PC-3 (cell line): Measurements from ENCODE around the gene AJUBA. TPM values are rescaled to one million over a fixed set of nuclear protein-coding genes. Genes with fewer than 3 reads are reported as not detected.

ENCODE experiments used
- ATAC-seq: fragments of 200-7000 bp; cut with Tn5 transposase; 2 replicates; pipeline ENCODE4 v1.9.1; 2020; ENCODE audit warnings: mild to moderate bottlenecking, moderate library complexity
- BruUV-seq: library from RNA; stranded (reverse); fragments of 400-500 nt; replicated peaks from 2 replicates; lab custom pipeline; 2021; lab: Mats Ljungman, UMichigan
- CTCF ChIA-PET: fragments of 300-600 bp; sonication (Branson Sonifier 250); formaldehyde crosslinking; loops from one replicate; lab custom pipeline; 2022; ENCODE audit warnings: antibody characterized with exemption; lab: Charles Lee
- POLR2A ChIA-PET: fragments of 300-600 bp; sonication (Branson Sonifier 250); formaldehyde crosslinking; loops from one replicate; lab custom pipeline; 2022; ENCODE audit warnings: antibody characterized with exemption; ENCODE audit not compliant: unreplicated experiment; lab: Charles Lee
- DNase-seq: peaks from one replicate; pipeline ENCODE4 v3.0.0-alpha.2; 2015
- H2AFZ ChIP-seq: fragments of 300-600 bp; sonication (generic); 2 replicates; pipeline ENCODE4 v1.6.0; 2016; ENCODE audit warnings: antibody characterized with exemption, low read length
- H3F3A ChIP-seq: fragments of 300-600 bp; sonication (generic); one replicate; pipeline ENCODE4 v1.6.0; 2017; ENCODE audit warnings: antibody characterized with exemption, low read length, control low read depth, mild to moderate bottlenecking; ENCODE audit not compliant: unreplicated experiment
- H3K27ac ChIP-seq: fragments of 300-600 bp; sonication (generic); 2 replicates; pipeline ENCODE4 v1.5.1; 2016; ENCODE audit warnings: mild to moderate bottlenecking, low read length
- H3K27me3 ChIP-seq: fragments of 300-600 bp; sonication (generic); 2 replicates; pipeline ENCODE4 v1.6.1; 2016; ENCODE audit warnings: low read length, mixed read lengths
- H3K36me3 ChIP-seq: fragments of 300-600 bp; sonication (generic); 2 replicates; pipeline ENCODE4 v1.6.1; 2016; ENCODE audit warnings: low read depth, mixed run types, low read length, mixed read lengths
- H3K4me1 ChIP-seq: fragments of 300-600 bp; sonication (generic); 2 replicates; pipeline ENCODE4 v1.5.1; 2016; ENCODE audit warnings: low read length; ENCODE audit not compliant: insufficient read depth
- H3K4me2 ChIP-seq: fragments of 300-600 bp; sonication (generic); 2 replicates; pipeline ENCODE4 v1.6.0; 2016; ENCODE audit warnings: low read length
- H3K4me3 ChIP-seq: fragments of 300-600 bp; sonication (generic); 2 replicates; pipeline ENCODE4 v1.5.1; 2016; ENCODE audit warnings: mild to moderate bottlenecking, low read length, mixed read lengths
- H3K79me2 ChIP-seq: fragments of 300-600 bp; sonication (generic); 2 replicates; pipeline ENCODE4 v1.6.1; 2017; ENCODE audit warnings: low read length, mixed read lengths
- H3K9ac ChIP-seq: fragments of 300-600 bp; sonication (generic); 2 replicates; pipeline ENCODE4 v1.6.0; 2016; ENCODE audit warnings: mild to moderate bottlenecking, low read length
- H3K9me2 ChIP-seq: fragments of 300-600 bp; sonication (generic); replicated peaks from 2 replicates; pipeline ENCODE4 v1.6.1; 2016; ENCODE audit warnings: mixed run types, low read length, mixed read lengths
- H3K9me3 ChIP-seq: fragments of 300-600 bp; sonication (generic); 2 replicates; pipeline ENCODE4 v1.6.1; 2016; ENCODE audit warnings: low read length, mixed read lengths
- H4K20me1 ChIP-seq: fragments of 300-600 bp; sonication (generic); 2 replicates; pipeline ENCODE4 v1.6.1; 2016; ENCODE audit warnings: low read length, mixed read lengths
- CTCF ChIP-seq: fragments of 300-600 bp; sonication (generic); conservative IDR thresholded peaks from 2 replicates; pipeline ENCODE4 v1.5.1; 2017; ENCODE audit warnings: antibody characterized with exemption, low read depth, mild to moderate bottlenecking, low read length
- EZH2 ChIP-seq: fragments of 300-600 bp; sonication (generic); IDR thresholded peaks from one replicate; pipeline ENCODE4 v1.6.1; 2017; ENCODE audit warnings: antibody characterized with exemption, mild to moderate bottlenecking, low read length; ENCODE audit not compliant: unreplicated experiment
- EZH2phosphoT487 ChIP-seq: fragments of 300-600 bp; sonication (generic); IDR thresholded peaks from 2 replicates; pipeline ENCODE4 v1.6.1; 2018; ENCODE audit warnings: mild to moderate bottlenecking, antibody characterized with exemption, low read length, borderline replicate concordance
- intact Hi-C: fragments of 100-400 bp; cut with micrococcal nuclease; formaldehyde crosslinking; loops from 2 replicates; pipeline ENCODE4 v1.9.0; 2023
- total RNA-seq: library from RNA; depleted of rRNA; stranded (reverse); fragments of >200 nt; gene quantifications from 2 replicates; pipeline ENCODE4 v1.2.3, GENCODE V29; 2014

Gene AJUBA
- total RNA-seq, 1 experiment from 2014 or later = 81.1 TPM

- H3K9ac ChIP-seq = no peak overlapping the region
- no peak for ATAC-seq
- H3K79me2 ChIP-seq = no peaks in the 10 kb centered on the region
- TF ChIP-seq CTCF (no peak), EZH2phosphoT487 (no peak), EZH2 (no peak)
- DNase-seq = no peak
- no TSS peak for BruUV-seq
- H3K27me3 ChIP-seq = no peaks in the 10 kb centered on the region
- H4K20me1 ChIP-seq = no peaks in the 10 kb centered on the region
- intact Hi-C loops = no loop called here
- ChIA-PET POLR2A (no interaction called here), CTCF (no interaction called here)
- H3K4me3 ChIP-seq = no peak overlapping the region
- H3K4me2 ChIP-seq = no peak overlapping the region
- H3K27ac ChIP-seq = no peak overlapping the region
- peaks cover 5% of the 10 kb centered on the region; the same call in 1 of the 2 replicates for H3K4me1 ChIP-seq
- H3K36me3 ChIP-seq = no peaks in the 10 kb centered on the region
- H3K9me2 ChIP-seq = no peaks in the 10 kb centered on the region
- H3F3A ChIP-seq = no peaks in the 10 kb centered on the region
- no peaks in the 10 kb centered on the region for H3K9me3 ChIP-seq
- no peak overlapping the region for H2AFZ ChIP-seq
These were observed 15.4 kb upstream of the AJUBA start for GRCh38 chr14:22997676-22998323.

- Histone ChIP-seq H3K36me3 (no peaks in the 10 kb centered on the region), H3K4me2 (no peak overlapping the region), H3K4me1 (peaks cover 5% of the 10 kb centered on the region; the same call in 1 of the 2 replicates), H3K27me3 (no peaks in the 10 kb centered on the region), H3K9ac (no peak overlapping the region), H3F3A (no peaks in the 10 kb centered on the region), H3K9me2 (no peaks in the 10 kb centered on the region), H3K79me2 (no peaks in the 10 kb centered on the region), H3K27ac (no peak overlapping the region), H3K9me3 (no peaks in the 10 kb centered on the region), H4K20me1 (no peaks in the 10 kb centered on the region), H2AFZ (no peak overlapping the region), H3K4me3 (no peak overlapping the region)
- no peak for TF ChIP-seq EZH2phosphoT487
- no peak for TF ChIP-seq CTCF
- TF ChIP-seq EZH2 = no peak
- POLR2A ChIA-PET = no interaction called here
- CTCF ChIA-PET = interaction anchor here (2.7 kb wide), 1 partner anchor 11 kb away, joined by 22 read pairs; no protein-coding TSS in a partner anchor
- BruUV-seq = no TSS peak
- no peak for ATAC-seq
- DNase-seq = no peak
- intact Hi-C loops = no loop called here
These were observed 14.7 kb upstream of the AJUBA start for GRCh38 chr14:22996768-22997654.
